HCT116 (cell line): ENCODE measurements around the gene HOXB13. TPM values are rescaled to one million over a fixed set of nuclear protein-coding genes. Genes with fewer than 3 reads are reported as not detected.

Experiments used
- ATAC-seq: fragments of 200-7000 bp; cut with Tn5 transposase; 2 replicates; pipeline ENCODE4 v1.9.1; 2020; ENCODE audit warnings: mild to moderate bottlenecking, moderate library complexity
- Bru-seq: library from RNA; stranded (reverse); fragments of 400-500 nt; gene quantifications from one replicate; lab custom pipeline; 2021; lab: Mats Ljungman, UMichigan
- BruChase-seq, 2 experiments: library from RNA; stranded (reverse); fragments of 400-500 nt; gene quantifications; one replicate each; lab custom pipeline; 2021; lab: Mats Ljungman, UMichigan
- BruUV-seq: library from RNA; stranded (reverse); fragments of 400-500 nt; replicated peaks from 2 replicates; lab custom pipeline; 2021; lab: Mats Ljungman, UMichigan
- CTCF ChIA-PET: fragments of 300-600 bp; sonication (Branson Sonifier 250); formaldehyde crosslinking; loops from one replicate; lab custom pipeline; 2021; ENCODE audit warnings: antibody characterized with exemption; lab: Charles Lee
- POLR2A ChIA-PET: fragments of 300-600, 350-600 bp; sonication (Branson Sonifier 250); formaldehyde crosslinking; loops from one replicate; lab custom pipeline; 2021; ENCODE audit warnings: antibody characterized with exemption; lab: Charles Lee
- RAD21 ChIA-PET, 2 experiments: fragments of 300-600 bp; sonication (Branson Sonifier 250); formaldehyde crosslinking; loops; one replicate each; lab custom pipeline; 2023; ENCODE audit warnings: low total read pairs in 2 of 2; ENCODE audit not compliant: uncharacterized antibody in 2 of 2, unreplicated experiment in 2 of 2, low non-redundant PET in 1 of 2; lab: Charles Lee
- DNase-seq: peaks from one replicate; pipeline ENCODE4 v3.0.0-alpha.2; 2010; ENCODE audit warnings: low read depth, low spot score
- H2AFZ ChIP-seq: fragments of 200-600 bp; shearing (Covaris generic), sonication (generic); 2 replicates; pipeline ENCODE4 v1.6.1; 2017; ENCODE audit warnings: low read depth, mixed run types, mixed read lengths, antibody characterized with exemption, low read length; ENCODE audit not compliant: poor library complexity, severe bottlenecking
- H3K27ac ChIP-seq: 2 replicates; pipeline ENCODE4 v1.5.1; 2012; ENCODE audit warnings: low read depth, low read length
- H3K27me3 ChIP-seq: fragments of 200-600 bp; sonication (generic); 2 replicates; pipeline ENCODE4 v1.6.1; 2016; ENCODE audit warnings: mixed run types, low read length, mixed read lengths; ENCODE audit not compliant: insufficient read depth
- H3K36me3 ChIP-seq, 2 experiments: fragments of 200-500 bp in 1 of 2; fragments of 200-600 bp in 1 of 2; sonication (Bioruptor generic) in 1 of 2; sonication (generic) in 1 of 2; 2 replicates each; pipeline versions ENCODE4 v1.5.1 to v1.6.1; 2014 to 2016; ENCODE audit warnings: low read length in 2 of 2, inconsistent platforms in 1 of 2, mixed read lengths in 1 of 2, mixed run types in 1 of 2; ENCODE audit not compliant: insufficient read depth in 2 of 2, control insufficient read depth in 1 of 2
- H3K4me1 ChIP-seq, 2 experiments: fragments of 200-600 bp in 1 of 2; sonication (generic) in 1 of 2; 2 replicates each; pipeline versions ENCODE4 v1.5.1 to v1.6.1; 2012 to 2017; ENCODE audit warnings: low read length in 2 of 2, inconsistent platforms in 1 of 2, mild to moderate bottlenecking in 1 of 2, mixed read lengths in 1 of 2, mixed run types in 1 of 2, moderate library complexity in 1 of 2; ENCODE audit not compliant: insufficient read depth in 2 of 2, control insufficient read depth in 1 of 2
- H3K4me2 ChIP-seq: fragments of 200-600 bp; sonication (generic); 2 replicates; pipeline ENCODE4 v1.6.1; 2017; ENCODE audit warnings: mixed run types, low read length, mixed read lengths
- H3K4me3 ChIP-seq, 2 experiments: fragments of 200-600 bp in 1 of 2; sonication (generic) in 1 of 2; replicated peaks in 1 of 2; 2 replicates each; pipeline ENCODE4 v1.5.1; 2011 to 2016; ENCODE audit warnings: low read length in 2 of 2, control low read depth in 1 of 2, low read depth in 1 of 2, mild to moderate bottlenecking in 1 of 2, mixed read lengths in 1 of 2, mixed run types in 1 of 2
- H3K79me2 ChIP-seq: fragments of 200-600 bp; sonication (generic); 2 replicates; pipeline ENCODE4 v1.6.1; 2017; ENCODE audit warnings: mild to moderate bottlenecking, mixed run types, low read length, moderate library complexity, mixed read lengths; ENCODE audit not compliant: insufficient read depth
- H3K9ac ChIP-seq: fragments of 200-600 bp; sonication (generic); 2 replicates; pipeline ENCODE4 v1.6.1; 2016; ENCODE audit warnings: low read length, mixed read lengths
- H3K9me2 ChIP-seq: fragments of 200-600 bp; sonication (generic), shearing (Covaris generic); 2 replicates; pipeline ENCODE4 v1.6.1; 2017; ENCODE audit warnings: mixed run types, mild to moderate bottlenecking, moderate library complexity; ENCODE audit not compliant: insufficient read depth
- H3K9me3 ChIP-seq, 2 experiments: fragments of 200-500 bp in 1 of 2; fragments of 200-600 bp in 1 of 2; sonication (Bioruptor generic) in 1 of 2; sonication (generic) in 1 of 2; 2 replicates each; pipeline ENCODE4 v1.6.1; 2014 to 2017; ENCODE audit warnings: low read length in 2 of 2, mixed read lengths in 2 of 2, inconsistent platforms in 1 of 2, low read depth in 1 of 2, mild to moderate bottlenecking in 1 of 2, mixed run types in 1 of 2, moderate library complexity in 1 of 2; ENCODE audit not compliant: control insufficient read depth in 1 of 2, insufficient read depth in 1 of 2
- H4K20me1 ChIP-seq: fragments of 200-600 bp; sonication (generic), shearing (Covaris generic); 2 replicates; pipeline ENCODE4 v1.6.1; 2017; ENCODE audit warnings: mixed run types, mild to moderate bottlenecking, moderate library complexity; ENCODE audit not compliant: insufficient read depth
- EGR1 ChIP-seq: IDR thresholded peaks from 2 replicates; pipeline ENCODE4 v1.6.1; 2012; ENCODE audit warnings: low read depth
- ELF1 ChIP-seq: IDR thresholded peaks from 2 replicates; pipeline ENCODE4 v1.6.1; 2012; ENCODE audit warnings: low read depth, borderline replicate concordance
- EZH2 ChIP-seq: fragments of 200-600 bp; sonication (generic); IDR thresholded peaks from 2 replicates; pipeline ENCODE4 v1.6.1; 2017; ENCODE audit warnings: antibody characterized with exemption, mixed run types
- EZH2phosphoT487 ChIP-seq: fragments of 200-600 bp; IDR thresholded peaks from 2 replicates; pipeline ENCODE4 v1.6.1; 2018; ENCODE audit warnings: antibody characterized with exemption, borderline replicate concordance
- POLR2A ChIP-seq: IDR thresholded peaks from 2 replicates; pipeline ENCODE4 v1.7.0; 2011; ENCODE audit warnings: borderline replicate concordance; ENCODE audit not compliant: insufficient read depth, insufficient read length; ENCODE audit errors: extremely low read depth
- POLR2AphosphoS5 ChIP-seq: IDR thresholded peaks from 2 replicates; pipeline ENCODE4 v1.6.1; 2011; ENCODE audit warnings: mild to moderate bottlenecking, low read depth, low read length, moderate library complexity
- SP1 ChIP-seq: IDR thresholded peaks from 2 replicates; pipeline ENCODE4 v1.6.1; 2012; ENCODE audit warnings: low read depth
- ZBTB33 ChIP-seq: IDR thresholded peaks from 2 replicates; pipeline ENCODE4 v1.6.1; 2011; ENCODE audit warnings: mild to moderate bottlenecking, low read length, moderate library complexity; ENCODE audit not compliant: insufficient replicate concordance; ENCODE audit errors: extremely low read depth
- ZNF274 ChIP-seq: fragments of 200-500 bp; sonication (Bioruptor generic); IDR thresholded peaks from 2 replicates; pipeline ENCODE4 v1.6.1; 2014; ENCODE audit warnings: mild to moderate bottlenecking, low read depth, low read length, inconsistent platforms
- intact Hi-C: fragments of 100-400 bp; cut with micrococcal nuclease; formaldehyde crosslinking; loops from 2 replicates; pipeline ENCODE4 v1.10.0; 2022
- long read RNA-seq: library from polyadenylated mRNA; unstranded; transcript quantifications from one replicate; pipeline ENCODE4 v2.0.0, GENCODE V29; 2021; ENCODE audit not compliant: unreplicated experiment
- polyA plus RNA-seq: library from polyadenylated mRNA; unstranded; fragments of >200 nt; gene quantifications from 2 replicates; pipeline ENCODE4 v1.2.1, GENCODE V29; 2012; ENCODE audit warnings: missing spikeins
- total RNA-seq: library from RNA; stranded (reverse); gene quantifications from one replicate; pipeline ENCODE4 v1.2.1, GENCODE V29; 2021; ENCODE audit not compliant: unreplicated experiment
- TF ChIP-seq, protein P1 (sequence below): IDR thresholded peaks from 2 replicates; pipeline ENCODE4 v1.6.1; 2012; ENCODE audit warnings: low read depth
- TF ChIP-seq, protein P2 (sequence below): IDR thresholded peaks from 2 replicates; pipeline ENCODE4 v1.6.1; 2012

HOXB13 gene
- total RNA-seq = 7.8 TPM
- 3.7 and 5.4 TPM in 2 replicates for polyA plus RNA-seq
- percentile 46 among the genes with signal in this experiment for Bru-seq, nascent RNA
- percentile 61 among the genes with signal in this experiment for BruChase-seq, experiment 1, labeled RNA remaining after a 6-hour chase
- percentile 74 among the genes with signal in this experiment for BruChase-seq, experiment 2, labeled RNA remaining after a 2-hour chase
- long read RNA-seq, transcript HOXB13-201 (2 exons, 3,467 nt) = major isoform, 43 of 48 reads
- long read RNA-seq, partial matches to known transcripts = 4 of 48 reads
- long read RNA-seq, other reads (novel, unspliced or antisense) = 1 of 48 reads

DNA sequence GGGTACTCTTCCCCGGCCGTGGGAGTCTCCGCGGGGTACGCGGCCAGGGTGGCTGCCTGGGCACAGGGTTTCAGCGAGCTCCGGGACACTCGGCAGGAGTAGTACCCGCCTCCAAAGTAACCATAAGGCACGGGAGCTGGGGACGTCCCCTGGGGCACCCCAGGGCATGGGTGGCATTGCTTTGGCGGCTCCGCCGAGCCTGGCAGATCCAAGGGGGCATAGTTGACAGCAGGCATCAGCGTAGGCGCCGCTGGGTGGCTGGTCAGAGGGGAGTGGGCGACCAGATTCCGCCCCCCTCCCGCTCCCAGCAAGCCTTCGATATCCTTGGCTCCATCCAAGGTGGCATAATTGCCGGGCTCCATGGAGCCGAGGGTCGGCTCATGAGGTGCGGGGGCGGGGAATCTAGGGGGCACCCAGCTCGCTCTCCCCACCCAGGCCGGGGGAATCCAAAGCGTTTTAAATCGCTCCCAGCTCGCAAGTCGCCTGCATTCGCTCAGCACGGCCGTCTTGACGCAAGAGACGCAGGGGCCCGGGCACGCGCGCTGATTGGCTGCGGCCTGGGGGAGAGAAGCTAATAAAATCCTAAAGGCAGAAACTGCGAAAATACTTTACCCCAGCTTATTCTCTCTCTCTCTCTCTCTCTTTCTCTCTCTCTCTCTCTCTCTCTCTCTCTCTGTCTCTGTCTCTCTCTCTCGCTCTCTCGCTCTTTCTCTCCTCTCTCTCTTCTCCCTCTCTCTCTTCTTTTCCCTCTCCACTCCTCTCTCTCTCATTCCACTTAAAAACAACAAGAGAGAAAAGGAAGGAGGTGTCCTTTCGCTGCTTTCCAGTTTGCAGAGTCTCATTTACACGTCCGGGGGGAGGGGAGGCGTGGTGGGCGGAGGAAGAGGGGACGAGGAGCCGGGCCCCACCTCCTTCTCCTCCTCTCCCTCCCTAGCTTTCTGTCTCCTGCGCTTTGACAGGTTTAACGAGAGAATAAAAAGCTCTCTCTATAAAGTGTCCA lies at the start of gene HOXB13:
Gene HOXB13, minus strand, starts transcription at position 519 of the 1,000 bp plus-strand sequence. Its CDS starts 157 bp downstream, at position 362.
- ChIA-PET RAD21 (interaction anchor here in 1 of 2 experiments (0.6 to 1.0 kb wide), 5 partner anchors 11 to 151 kb away, joined by 3 to 8 read pairs (median 4); no protein-coding TSS in a partner anchor), POLR2A (interaction anchor here (0.6 to 1.7 kb wide), 6 partner anchors 9 to 389 kb away, joined by 3 to 7 read pairs (median 4); no protein-coding TSS in a partner anchor)
- Histone ChIP-seq H3K36me3 (no peaks in the 10 kb centered on the region), H3K27me3 (no peaks in the 10 kb centered on the region), H3K4me3 (peak within 1 kb of the TSS; percentile 61 to 80), H3K4me2 (peak within 1 kb of the TSS; percentile 95), H2AFZ (peak within 1 kb of the TSS; percentile 97), H3K79me2 (no peaks in the 10 kb centered on the region)
- peak; percentile 75 for DNase-seq
- TF ChIP-seq ZNF274 (no peak), EZH2phosphoT487 (no peak), EZH2 (no peak), ZBTB33 (no peak), EGR1 (0 out of 2 replicates have a peak, but pooled peaks have one; percentile 48), POLR2A (peak; percentile 58), ELF1 (no peak), SP1 (no peak), POLR2AphosphoS5 (peak; percentile 92)
- TF ChIP-seq, protein P1, sequence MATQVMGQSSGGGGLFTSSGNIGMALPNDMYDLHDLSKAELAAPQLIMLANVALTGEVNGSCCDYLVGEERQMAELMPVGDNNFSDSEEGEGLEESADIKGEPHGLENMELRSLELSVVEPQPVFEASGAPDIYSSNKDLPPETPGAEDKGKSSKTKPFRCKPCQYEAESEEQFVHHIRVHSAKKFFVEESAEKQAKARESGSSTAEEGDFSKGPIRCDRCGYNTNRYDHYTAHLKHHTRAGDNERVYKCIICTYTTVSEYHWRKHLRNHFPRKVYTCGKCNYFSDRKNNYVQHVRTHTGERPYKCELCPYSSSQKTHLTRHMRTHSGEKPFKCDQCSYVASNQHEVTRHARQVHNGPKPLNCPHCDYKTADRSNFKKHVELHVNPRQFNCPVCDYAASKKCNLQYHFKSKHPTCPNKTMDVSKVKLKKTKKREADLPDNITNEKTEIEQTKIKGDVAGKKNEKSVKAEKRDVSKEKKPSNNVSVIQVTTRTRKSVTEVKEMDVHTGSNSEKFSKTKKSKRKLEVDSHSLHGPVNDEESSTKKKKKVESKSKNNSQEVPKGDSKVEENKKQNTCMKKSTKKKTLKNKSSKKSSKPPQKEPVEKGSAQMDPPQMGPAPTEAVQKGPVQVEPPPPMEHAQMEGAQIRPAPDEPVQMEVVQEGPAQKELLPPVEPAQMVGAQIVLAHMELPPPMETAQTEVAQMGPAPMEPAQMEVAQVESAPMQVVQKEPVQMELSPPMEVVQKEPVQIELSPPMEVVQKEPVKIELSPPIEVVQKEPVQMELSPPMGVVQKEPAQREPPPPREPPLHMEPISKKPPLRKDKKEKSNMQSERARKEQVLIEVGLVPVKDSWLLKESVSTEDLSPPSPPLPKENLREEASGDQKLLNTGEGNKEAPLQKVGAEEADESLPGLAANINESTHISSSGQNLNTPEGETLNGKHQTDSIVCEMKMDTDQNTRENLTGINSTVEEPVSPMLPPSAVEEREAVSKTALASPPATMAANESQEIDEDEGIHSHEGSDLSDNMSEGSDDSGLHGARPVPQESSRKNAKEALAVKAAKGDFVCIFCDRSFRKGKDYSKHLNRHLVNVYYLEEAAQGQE = no peak
- TF ChIP-seq, protein P2, sequence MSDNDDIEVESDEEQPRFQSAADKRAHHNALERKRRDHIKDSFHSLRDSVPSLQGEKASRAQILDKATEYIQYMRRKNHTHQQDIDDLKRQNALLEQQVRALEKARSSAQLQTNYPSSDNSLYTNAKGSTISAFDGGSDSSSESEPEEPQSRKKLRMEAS = no peak; the same call in 1 of the 2 replicates
- TF ChIP-seq, all 23 proteins: peak for 3
- TSS peak; percentile 74 for BruUV-seq
- Histone ChIP-seq H3K9me2 (no peaks in the 10 kb centered on the region), H3K9me3 (no peaks in the 10 kb centered on the region), H3K9ac (peak within 1 kb of the TSS; percentile 72), H4K20me1 (no peaks in the 10 kb centered on the region), H3K4me1 (peaks cover 5 to 21% of the 10 kb centered on the region in 2 experiments; a peak in 3 of 4 replicates), H3K27ac (peak within 1 kb of the TSS; percentile 28)
- CTCF ChIA-PET = interaction anchor here (0.8 to 6.8 kb wide), 9 partner anchors 9 to 304 kb away, joined by 3 to 97 read pairs (median 6); no protein-coding TSS in a partner anchor
- intact Hi-C loops = no loop called here
- ATAC-seq = peak; percentile 91
